Measurements from ENCODE around the gene IMPDH1. TPM values are rescaled to one million over a fixed set of nuclear protein-coding genes. Genes with fewer than 3 reads are reported as not detected.

IMPDH1 gene
- total and polyA plus RNA-seq, 4 donors: 25.9 to 136 (median 61.9) TPM

GRCh38 chr7:128415217-128415785, 5.5 kb upstream of the IMPDH1 start:
- no peak for TF ChIP-seq CTCF (IDR thresholded peaks at IDR 0.05; ENCODE audit: control extremely low read depth, extremely low read depth)
- Histone ChIP-seq H3K9ac (ENCODE audit: insufficient read depth in 1 of 2, low read length in 2 of 2) (no peak overlapping the region), H3K36me3 (ENCODE audit: control insufficient read depth in 4 of 4, insufficient read depth in 4 of 4, low read length in 4 of 4) (no peaks in the 10 kb centered on the region), H3K27me3 (ENCODE audit: control insufficient read depth in 3 of 3, insufficient read depth in 3 of 3, low read length in 2 of 3) (no peaks in the 10 kb centered on the region), H3K9me3 (ENCODE audit: control insufficient read depth in 4 of 4, insufficient read depth in 3 of 4, low read length in 3 of 4) (no peaks in the 10 kb centered on the region), H3K27ac (ENCODE audit: low read depth in 1 of 2, low read length in 1 of 2) (no peak overlapping the region), H3K4me3 (no peak overlapping the region), H3K4me1 (ENCODE audit: control insufficient read depth in 5 of 5, insufficient read depth in 5 of 5, low read length in 5 of 5) (no peaks in the 10 kb centered on the region)
- DNase-seq (no peak), ATAC-seq (ENCODE audit: insufficient read depth, low FRiP score) (no peak)
- WGBS, 2 donors: 82 to 89% methylated on average over 4 of the region's 4 CpGs

- H3K9ac ChIP-seq (ENCODE audit: insufficient read depth in 1 of 2, low read length in 2 of 2): peak overlapping the region; percentile 70 to 78
- DNase-seq (no peak), ATAC-seq (ENCODE audit: insufficient read depth, low FRiP score) (peak; percentile 13)
These were observed 620 bp upstream of the IMPDH1 start for GRCh38 chr7:128410451-128410753.

GRCh38 chr7:128408709-128409595, 830 bp downstream of the IMPDH1 start:
- Histone ChIP-seq H3K4me1 (ENCODE audit: control insufficient read depth in 5 of 5, insufficient read depth in 5 of 5, low read length in 5 of 5) (peaks cover 0 to 45% (median 22%) of the 10 kb centered on the region in 5 donors), H3K36me3 (ENCODE audit: control insufficient read depth in 4 of 4, insufficient read depth in 4 of 4, low read length in 4 of 4) (no peaks in the 10 kb centered on the region), H3K9ac (ENCODE audit: insufficient read depth in 1 of 2, low read length in 2 of 2) (peak overlapping the region in 1 of 2 donors; percentile 45), H3K4me3 (peak overlapping the region; percentile 72), H3K27me3 (ENCODE audit: control insufficient read depth in 3 of 3, insufficient read depth in 3 of 3, low read length in 2 of 3) (no peaks in the 10 kb centered on the region), H3K27ac (ENCODE audit: low read depth in 1 of 2, low read length in 1 of 2) (peak overlapping the region; percentile 80 to 89), H3K9me3 (ENCODE audit: control insufficient read depth in 4 of 4, insufficient read depth in 3 of 4, low read length in 3 of 4) (no peaks in the 10 kb centered on the region)
- no peak for ATAC-seq (ENCODE audit: insufficient read depth, low FRiP score)
- 22 to 29% methylated on average over 25 of the region's 25 CpGs for WGBS, 2 donors
- TF ChIP-seq CTCF (IDR thresholded peaks at IDR 0.05; ENCODE audit: control extremely low read depth, extremely low read depth): no peak
- peak; percentile 50 to 61 (median 53) for DNase-seq

More at GRCh38 chr7:128410451-128410753, 620 bp upstream of the IMPDH1 start:
- Histone ChIP-seq H3K36me3 (ENCODE audit: control insufficient read depth in 4 of 4, insufficient read depth in 4 of 4, low read length in 4 of 4) (no peaks in the 10 kb centered on the region), H3K4me1 (ENCODE audit: control insufficient read depth in 5 of 5, insufficient read depth in 5 of 5, low read length in 5 of 5) (peaks cover 0 to 31% (median 11%) of the 10 kb centered on the region in 5 donors), H3K4me3 (peak overlapping the region; percentile 56), H3K27me3 (ENCODE audit: control insufficient read depth in 3 of 3, insufficient read depth in 3 of 3, low read length in 2 of 3) (no peaks in the 10 kb centered on the region), H3K27ac (ENCODE audit: low read depth in 1 of 2, low read length in 1 of 2) (peak overlapping the region in 1 of 2 donors; percentile 97), H3K9me3 (ENCODE audit: control insufficient read depth in 4 of 4, insufficient read depth in 3 of 4, low read length in 3 of 4) (no peaks in the 10 kb centered on the region)
- TF ChIP-seq CTCF (IDR thresholded peaks at IDR 0.05; ENCODE audit: control extremely low read depth, extremely low read depth): no peak
- WGBS, 2 donors: 1 to 3% methylated on average over 6 of the region's 6 CpGs
